ENCODE measurements around the gene PCED1A. TPM values are rescaled to one million over a fixed set of nuclear protein-coding genes. Genes with fewer than 3 reads are reported as not detected.

Gene PCED1A
- total RNA-seq, 2 experiments from 2014 or later, result 33.9 to 34.3 TPM

DNA sequence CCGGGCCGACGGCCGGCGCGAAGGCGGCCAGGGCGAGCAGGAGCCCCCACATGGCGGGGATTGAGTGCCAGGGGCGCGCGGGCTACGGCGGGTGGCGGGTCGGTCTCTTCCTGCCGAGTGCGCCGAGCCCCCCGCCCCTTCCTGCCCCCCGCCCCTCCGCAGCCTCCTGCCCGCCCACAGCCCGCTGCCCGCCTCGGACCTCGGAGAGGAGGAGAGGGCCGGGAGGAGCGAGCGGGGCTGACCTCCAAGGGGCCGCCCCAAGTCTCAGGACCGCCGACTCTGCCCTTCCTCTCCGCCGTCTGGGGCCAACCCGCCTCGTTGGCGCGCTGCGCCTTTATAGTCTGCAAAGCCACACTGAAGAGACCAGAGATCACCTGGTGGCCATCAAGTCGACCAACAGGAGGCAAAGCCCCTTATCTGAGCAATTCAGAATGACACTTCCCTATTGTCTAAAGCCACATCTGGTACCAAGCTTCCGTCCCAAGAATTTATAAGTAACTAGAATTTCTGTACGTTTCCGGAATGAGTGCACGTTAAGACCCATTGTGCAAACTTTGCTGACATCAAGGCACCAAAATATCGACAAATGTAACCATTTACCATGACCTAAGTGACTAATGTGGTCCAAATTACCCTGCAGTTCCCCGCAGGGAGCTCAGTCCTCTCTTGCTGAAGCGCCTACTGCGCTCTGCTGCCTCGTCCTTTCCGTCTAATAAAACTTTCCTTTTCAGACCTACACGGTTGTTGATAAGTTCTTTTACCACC, 39.8 kb downstream of the PCED1A start, which contains the start of gene CPXM1:
TSS of gene CPXM1 (minus strand) at position 107 of the 765 bp plus-strand sequence. CDS start at position 52, 55 bp downstream.
- Mint-ChIP-seq H3K27ac (peak within 1 kb of the TSS; percentile 28), H3K27me3 (peaks cover 55% of the 10 kb centered on the region), H3K4me3 (peak within 1 kb of the TSS; percentile 76), H3K4me1 (ENCODE audit: low read depth) (peaks cover 22% of the 10 kb centered on the region), H3K9me3 (no peaks in the 10 kb centered on the region), H3K36me3 (ENCODE audit: low read depth) (peaks cover 5% of the 10 kb centered on the region)
- ChIA-PET POLR2A (interaction anchor here (0.7 to 1.3 kb wide), 3 partner anchors 29 to 98 kb away, joined by 3 to 5 read pairs (median 4); partner anchors contain the start of genes PCED1A and VPS16), CTCF (interaction anchor here (1.0 to 1.8 kb wide), 6 partner anchors 10 to 66 kb away, joined by 3 to 5 read pairs (median 3); partner anchors contain the start of gene TMEM239)
- intact Hi-C loops (cut with micrococcal nuclease), result no loop called here
- DNase-seq (peak; percentile 46), ATAC-seq (peak; percentile 57)
- TF ChIP-seq, protein P1, sequence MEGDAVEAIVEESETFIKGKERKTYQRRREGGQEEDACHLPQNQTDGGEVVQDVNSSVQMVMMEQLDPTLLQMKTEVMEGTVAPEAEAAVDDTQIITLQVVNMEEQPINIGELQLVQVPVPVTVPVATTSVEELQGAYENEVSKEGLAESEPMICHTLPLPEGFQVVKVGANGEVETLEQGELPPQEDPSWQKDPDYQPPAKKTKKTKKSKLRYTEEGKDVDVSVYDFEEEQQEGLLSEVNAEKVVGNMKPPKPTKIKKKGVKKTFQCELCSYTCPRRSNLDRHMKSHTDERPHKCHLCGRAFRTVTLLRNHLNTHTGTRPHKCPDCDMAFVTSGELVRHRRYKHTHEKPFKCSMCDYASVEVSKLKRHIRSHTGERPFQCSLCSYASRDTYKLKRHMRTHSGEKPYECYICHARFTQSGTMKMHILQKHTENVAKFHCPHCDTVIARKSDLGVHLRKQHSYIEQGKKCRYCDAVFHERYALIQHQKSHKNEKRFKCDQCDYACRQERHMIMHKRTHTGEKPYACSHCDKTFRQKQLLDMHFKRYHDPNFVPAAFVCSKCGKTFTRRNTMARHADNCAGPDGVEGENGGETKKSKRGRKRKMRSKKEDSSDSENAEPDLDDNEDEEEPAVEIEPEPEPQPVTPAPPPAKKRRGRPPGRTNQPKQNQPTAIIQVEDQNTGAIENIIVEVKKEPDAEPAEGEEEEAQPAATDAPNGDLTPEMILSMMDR (IDR thresholded peaks at IDR 0.05), result no peak

DNA sequence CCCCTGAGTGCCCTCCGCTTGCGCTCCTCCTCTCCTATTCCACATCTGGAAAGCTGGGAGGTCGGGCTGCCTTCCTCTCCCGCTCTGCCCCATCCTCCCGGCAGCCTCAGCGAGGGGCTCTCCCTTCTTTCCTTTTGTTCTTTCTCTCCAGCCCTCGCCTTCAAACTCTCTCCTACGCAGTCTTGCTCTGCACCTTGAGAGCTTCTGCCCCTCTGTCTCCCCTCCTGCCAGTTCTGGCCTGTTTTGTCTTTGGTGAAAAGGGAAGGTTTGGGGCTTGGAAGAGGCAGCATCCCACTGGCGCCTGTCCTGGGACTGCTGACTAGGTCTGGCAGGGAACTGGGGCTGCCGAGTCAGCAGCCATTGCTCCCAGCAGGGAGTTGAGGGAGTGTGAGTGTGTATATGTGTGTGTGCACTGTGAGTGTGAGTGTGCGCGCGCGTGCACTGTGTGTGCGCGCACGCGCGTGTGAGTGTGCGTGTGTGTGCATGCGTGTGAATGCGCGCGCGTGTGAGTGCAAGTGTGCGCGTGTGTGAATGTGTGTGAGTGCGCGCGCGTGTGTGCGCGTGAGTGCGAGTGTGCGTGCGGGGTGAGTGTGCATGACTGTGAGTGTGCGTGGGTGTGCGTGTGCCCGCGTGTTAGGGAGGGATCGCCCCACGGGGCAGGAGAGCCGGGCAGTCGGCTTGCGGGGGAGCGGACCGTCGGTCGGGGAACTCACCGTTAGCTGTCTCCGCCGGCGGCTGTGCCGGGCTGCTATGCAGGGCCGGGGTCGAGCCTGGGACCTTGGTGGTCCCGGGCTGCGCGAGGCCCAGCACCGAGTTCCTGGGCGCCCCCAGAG, 40.6 kb downstream of the PCED1A start:
- CTCF ChIA-PET, result interaction anchor here (1.1 to 1.8 kb wide), 3 partner anchors 17 to 47 kb away, joined by 3 to 5 read pairs (median 3); partner anchors contain the start of gene TMEM239
- intact Hi-C loops (cut with micrococcal nuclease), result no loop called here
- H3K4me3 Mint-ChIP-seq, result peak overlapping the region; percentile 76
- TF ChIP-seq, protein P1 (IDR thresholded peaks at IDR 0.05), result no peak
- DNase-seq (peak; percentile 33), ATAC-seq (peak; percentile 32)
- peaks cover 55% of the 10 kb centered on the region for H3K27me3 Mint-ChIP-seq
- peak overlapping the region; percentile 23 for H3K27ac Mint-ChIP-seq
- H3K9me3 Mint-ChIP-seq, result no peaks in the 10 kb centered on the region
- POLR2A ChIA-PET, result interaction anchor here (1.3 kb wide), 1 partner anchor 40 kb away, joined by 5 read pairs; the partner anchor contains the start of genes PCED1A and VPS16
- H3K36me3 Mint-ChIP-seq (ENCODE audit: low read depth), result peaks cover 5% of the 10 kb centered on the region
- peaks cover 22% of the 10 kb centered on the region for H3K4me1 Mint-ChIP-seq (ENCODE audit: low read depth)

DNA sequence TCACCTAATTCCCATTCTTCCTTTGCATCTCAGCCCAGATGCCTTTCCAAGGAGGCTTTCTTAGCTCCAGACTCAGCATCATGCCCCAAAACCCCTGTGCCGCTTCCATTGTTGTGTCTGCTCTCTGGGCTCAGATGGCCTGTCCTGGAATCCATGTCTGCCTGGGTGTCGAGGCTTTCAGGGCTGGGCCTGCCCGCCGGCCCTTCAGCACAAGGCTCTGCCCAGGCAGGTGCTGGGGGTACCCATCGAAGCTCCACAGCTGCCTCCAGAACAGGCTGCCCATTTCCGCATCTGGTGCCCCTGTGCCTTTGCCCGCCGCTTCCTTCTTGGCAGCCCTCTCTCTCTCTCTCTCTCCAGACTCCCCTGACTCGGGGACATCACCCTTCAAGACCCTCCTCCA, 41.2 kb downstream of the PCED1A start:
- Mint-ChIP-seq H3K4me3 (peak overlapping the region; percentile 76), H3K4me1 (ENCODE audit: low read depth) (peaks cover 22% of the 10 kb centered on the region), H3K9me3 (no peaks in the 10 kb centered on the region), H3K27me3 (peaks cover 52% of the 10 kb centered on the region), H3K36me3 (ENCODE audit: low read depth) (peaks cover 5% of the 10 kb centered on the region), H3K27ac (no peak overlapping the region)
- intact Hi-C loops (cut with micrococcal nuclease), result no loop called here
- DNase-seq, result no peak
- ChIA-PET CTCF (interaction anchor here (0.7 kb wide), 1 partner anchor 32 kb away, joined by 3 read pairs; no protein-coding TSS in a partner anchor), POLR2A (interaction anchor here (1.3 kb wide), 1 partner anchor 41 kb away, joined by 3 read pairs; no protein-coding TSS in a partner anchor)
- ATAC-seq, result no peak
- TF ChIP-seq, protein P1 (IDR thresholded peaks at IDR 0.05), result no peak

DNA sequence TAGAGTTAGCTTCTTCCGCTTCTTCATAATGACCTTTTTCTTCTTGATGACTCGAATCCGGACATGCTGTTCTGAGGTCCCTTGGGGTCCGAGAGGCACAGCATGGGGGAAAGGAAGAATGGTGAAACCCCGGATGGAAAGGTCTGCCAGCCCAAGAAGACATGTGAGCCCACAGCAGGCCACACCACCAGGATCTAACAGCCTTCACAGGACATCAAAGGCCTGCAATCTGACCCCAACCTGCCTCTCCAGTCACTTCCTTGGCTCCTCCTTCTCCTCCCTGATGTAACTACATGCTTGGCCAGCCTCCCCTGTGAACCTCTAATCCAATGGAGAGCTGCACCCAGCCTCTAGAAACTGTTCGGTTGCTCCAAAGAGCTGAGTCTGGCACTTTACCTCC, 41.6 kb downstream of the PCED1A start:
- intact Hi-C loops (cut with micrococcal nuclease), result no loop called here
- no peaks in the 10 kb centered on the region for H3K9me3 Mint-ChIP-seq
- CTCF ChIA-PET, result interaction anchor here (0.7 kb wide), 1 partner anchor 32 kb away, joined by 3 read pairs; no protein-coding TSS in a partner anchor
- peak overlapping the region; percentile 76 for H3K4me3 Mint-ChIP-seq
- POLR2A ChIA-PET, result interaction anchor here (0.5 to 1.3 kb wide), 2 partner anchors 41 to 163 kb away, joined by 3 read pairs; no protein-coding TSS in a partner anchor
- no peak for ATAC-seq
- TF ChIP-seq, protein P1 (IDR thresholded peaks at IDR 0.05), result no peak
- no peak for DNase-seq
- H3K36me3 Mint-ChIP-seq (ENCODE audit: low read depth), result peaks cover 5% of the 10 kb centered on the region
- H3K4me1 Mint-ChIP-seq (ENCODE audit: low read depth), result peaks cover 22% of the 10 kb centered on the region
- peaks cover 49% of the 10 kb centered on the region for H3K27me3 Mint-ChIP-seq
- H3K27ac Mint-ChIP-seq, result no peak overlapping the region

Data from activated CD8-positive, alpha-beta T cell treated with anti-CD3 and anti-CD28 coated beads for 36 hours (primary cell).